SK-N-SH (cell line): ENCODE measurements around the gene CNTN4.

Experiments
- EP300 ChIP-seq, 2 experiments: IDR thresholded peaks; 2 replicates each; pipeline versions ENCODE4 v1.4.0 to v1.6.1; 2012; ENCODE audit warnings: borderline replicate concordance in 1 of 2, low read depth in 1 of 2, low read length in 1 of 2
- FOSL2 ChIP-seq: IDR thresholded peaks from 2 replicates; pipeline ENCODE4 v1.4.0; 2012; ENCODE audit warnings: low read depth, mild to moderate bottlenecking, moderate library complexity, borderline replicate concordance
- FOXJ3 ChIP-seq: sonication (generic); formaldehyde crosslinking; IDR thresholded peaks from 2 replicates; pipeline ENCODE4 v1.5.1; 2020; ENCODE audit warnings: mild to moderate bottlenecking, missing genetic modification reagents
- GABPA ChIP-seq: IDR thresholded peaks from 2 replicates; pipeline ENCODE4 v1.4.0; 2012; ENCODE audit warnings: low read depth, mild to moderate bottlenecking
- POLR2AphosphoS5 ChIP-seq: IDR thresholded peaks from 2 replicates; pipeline ENCODE4 v1.6.1; 2012; ENCODE audit warnings: low read depth, low read length
- RFX5 ChIP-seq: IDR thresholded peaks from 2 replicates; pipeline ENCODE4 v1.6.1; 2012; ENCODE audit warnings: mild to moderate bottlenecking, improper control_type of control experiment, low read length
- TCF12 ChIP-seq: IDR thresholded peaks from 2 replicates; pipeline ENCODE4 v1.4.0; 2012
- YY1 ChIP-seq: IDR thresholded peaks from 2 replicates; pipeline ENCODE4 v1.4.0; 2012; ENCODE audit warnings: low read depth, mild to moderate bottlenecking
- TF ChIP-seq, protein P1 (sequence below): fragments of 200-600 bp; sonication (generic); IDR thresholded peaks from 2 replicates; pipeline ENCODE4 v1.6.1; 2017; ENCODE audit warnings: antibody characterized with exemption, mild to moderate bottlenecking, moderate library complexity

DNA sequence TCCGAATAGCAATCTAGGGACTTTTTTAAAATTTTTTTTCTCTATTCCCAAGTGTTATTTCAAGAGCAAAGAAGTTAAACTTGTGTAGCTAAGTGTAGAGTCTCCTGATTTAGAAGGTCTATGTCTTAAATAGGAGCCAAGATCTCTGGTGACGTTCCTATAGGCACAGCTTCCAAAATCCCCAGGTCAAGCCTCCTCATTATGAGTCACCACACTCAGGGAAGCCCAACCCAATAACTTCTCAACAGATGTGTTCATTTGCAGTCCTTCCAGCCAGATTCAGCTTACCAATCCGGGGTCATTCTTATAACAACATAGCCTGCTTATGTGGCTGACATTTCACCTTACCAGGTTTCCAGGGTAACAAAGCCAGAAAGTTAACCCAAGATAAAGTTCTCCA lies 741.2 kb downstream of the CNTN4 start:
- no peak for TF ChIP-seq TCF12
- TF ChIP-seq, protein P1, sequence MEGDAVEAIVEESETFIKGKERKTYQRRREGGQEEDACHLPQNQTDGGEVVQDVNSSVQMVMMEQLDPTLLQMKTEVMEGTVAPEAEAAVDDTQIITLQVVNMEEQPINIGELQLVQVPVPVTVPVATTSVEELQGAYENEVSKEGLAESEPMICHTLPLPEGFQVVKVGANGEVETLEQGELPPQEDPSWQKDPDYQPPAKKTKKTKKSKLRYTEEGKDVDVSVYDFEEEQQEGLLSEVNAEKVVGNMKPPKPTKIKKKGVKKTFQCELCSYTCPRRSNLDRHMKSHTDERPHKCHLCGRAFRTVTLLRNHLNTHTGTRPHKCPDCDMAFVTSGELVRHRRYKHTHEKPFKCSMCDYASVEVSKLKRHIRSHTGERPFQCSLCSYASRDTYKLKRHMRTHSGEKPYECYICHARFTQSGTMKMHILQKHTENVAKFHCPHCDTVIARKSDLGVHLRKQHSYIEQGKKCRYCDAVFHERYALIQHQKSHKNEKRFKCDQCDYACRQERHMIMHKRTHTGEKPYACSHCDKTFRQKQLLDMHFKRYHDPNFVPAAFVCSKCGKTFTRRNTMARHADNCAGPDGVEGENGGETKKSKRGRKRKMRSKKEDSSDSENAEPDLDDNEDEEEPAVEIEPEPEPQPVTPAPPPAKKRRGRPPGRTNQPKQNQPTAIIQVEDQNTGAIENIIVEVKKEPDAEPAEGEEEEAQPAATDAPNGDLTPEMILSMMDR, result no peak
- no peak for TF ChIP-seq EP300 (IDR thresholded peaks at IDR 0.05; ENCODE audit: borderline replicate concordance in 1 of 2, low read depth in 1 of 2, low read length in 1 of 2)
- no peak for TF ChIP-seq GABPA
- no peak for TF ChIP-seq POLR2AphosphoS5
- no peak for TF ChIP-seq YY1
- TF ChIP-seq RFX5, result no peak
- TF ChIP-seq FOXJ3 (CRISPR knock-in tag), result no peak
- no peak for TF ChIP-seq FOSL2
